HuH-7.5 (cell line): ENCODE data around the gene MAD1L1.

Experiments used
- DNase-seq: peaks from one replicate; pipeline ENCODE4 v3.0.0; 2011; ENCODE audit warnings: low spot score

MAD1L1 gene

GRCh38 chr7:1950452-1951158 lies 282.1 kb downstream of the MAD1L1 start:
- no peak for DNase-seq

- no peak for DNase-seq
These were observed 282.7 kb downstream of the MAD1L1 start for GRCh38 chr7:1950066-1950451.

GRCh38 chr7:1949681-1950055 lies 283.1 kb downstream of the MAD1L1 start:
- no peak for DNase-seq

GRCh38 chr7:1948887-1949680 lies 283.7 kb downstream of the MAD1L1 start:
- no peak for DNase-seq

GRCh38 chr7:1948301-1948796 lies 284.4 kb downstream of the MAD1L1 start:
- no peak for DNase-seq

- no peak for DNase-seq
These were observed 285.0 kb downstream of the MAD1L1 start for GRCh38 chr7:1947586-1948217.

- no peak for DNase-seq
These were observed 285.8 kb downstream of the MAD1L1 start for GRCh38 chr7:1946773-1947450.

- no peak for DNase-seq
These were observed 286.5 kb downstream of the MAD1L1 start for GRCh38 chr7:1946025-1946772.

- no peak for DNase-seq
These were observed 287.2 kb downstream of the MAD1L1 start for GRCh38 chr7:1945558-1945957.

- DNase-seq: no peak
These were observed 288.0 kb downstream of the MAD1L1 start for GRCh38 chr7:1944619-1945210.

GRCh38 chr7:1943933-1944618 lies 288.7 kb downstream of the MAD1L1 start:
- no peak for DNase-seq

GRCh38 chr7:1943326-1943725 lies 289.4 kb downstream of the MAD1L1 start:
- no peak for DNase-seq

GRCh38 chr7:1942941-1943289 lies 289.8 kb downstream of the MAD1L1 start:
- no peak for DNase-seq

GRCh38 chr7:1942243-1942940 lies 290.4 kb downstream of the MAD1L1 start:
- DNase-seq: no peak

GRCh38 chr7:1941464-1942242 lies 291.1 kb downstream of the MAD1L1 start:
- DNase-seq: no peak

GRCh38 chr7:1940863-1941262 lies 291.9 kb downstream of the MAD1L1 start:
- DNase-seq: no peak

GRCh38 chr7:1940402-1940786 lies 292.4 kb downstream of the MAD1L1 start:
- no peak for DNase-seq

GRCh38 chr7:1939434-1940401 lies 293.0 kb downstream of the MAD1L1 start:
- no peak for DNase-seq
